Astrocyte (in vitro differentiated cells and primary cell): ENCODE measurements around the gene ARHGAP24. TPM values are rescaled to one million over a fixed set of nuclear protein-coding genes. Genes with fewer than 3 reads are reported as not detected.
A peak's percentile ranks its signal among the peaks of the same experiment; 100 is the strongest.

Experiments
- DNase-seq: peaks from one replicate; pipeline ENCODE4 v3.0.0-alpha.2; 2010; ENCODE audit warnings: low read depth
- FAIRE-seq: peaks from 2 replicates; lab custom pipeline; 2011; peaks lifted over from hg19 to GRCh38; lab: Jason Lieb, UNC
- H2AFZ ChIP-seq: 2 replicates; pipeline ENCODE4 v1.6.0; 2012; ENCODE audit warnings: low read depth, low read length, inconsistent platforms
- H3K27ac ChIP-seq: 2 replicates; pipeline ENCODE4 v1.5.1; 2011; ENCODE audit warnings: low read depth, low read length, inconsistent platforms
- H3K27me3 ChIP-seq: 2 replicates; pipeline ENCODE4 v1.6.0; 2011; ENCODE audit warnings: low read length, inconsistent platforms; ENCODE audit not compliant: insufficient read depth
- H3K36me3 ChIP-seq: 2 replicates; pipeline ENCODE4 v1.5.1; 2011; ENCODE audit warnings: low read length, inconsistent platforms; ENCODE audit not compliant: insufficient read depth
- H3K4me1 ChIP-seq: 2 replicates; pipeline ENCODE4 v1.5.1; 2011; ENCODE audit warnings: low read length, inconsistent platforms; ENCODE audit not compliant: insufficient read depth
- H3K4me2 ChIP-seq: 2 replicates; pipeline ENCODE4 v1.6.0; 2012; ENCODE audit warnings: low read length, inconsistent platforms
- H3K4me3 ChIP-seq: 2 replicates; pipeline ENCODE4 v1.5.1; 2011; ENCODE audit warnings: low read depth, mild to moderate bottlenecking, low read length, inconsistent platforms; ENCODE audit not compliant: insufficient read depth
- H3K79me2 ChIP-seq: 2 replicates; pipeline ENCODE4 v1.6.0; 2012; ENCODE audit warnings: mild to moderate bottlenecking, low read length, inconsistent platforms; ENCODE audit not compliant: insufficient read depth
- H3K9ac ChIP-seq: 2 replicates; pipeline ENCODE4 v1.6.0; 2012; ENCODE audit warnings: mild to moderate bottlenecking, low read length, inconsistent platforms
- H3K9me3 ChIP-seq: 2 replicates; pipeline ENCODE4 v1.5.1; 2012; ENCODE audit warnings: low read depth, mild to moderate bottlenecking, low read length, inconsistent platforms; ENCODE audit not compliant: insufficient read depth
- H4K20me1 ChIP-seq: 2 replicates; pipeline ENCODE4 v1.6.0; 2012; ENCODE audit warnings: low read length, inconsistent platforms; ENCODE audit not compliant: insufficient read depth
- H3K27ac Mint-ChIP-seq: one replicate; pipeline ENCODE4 v1.8.0; 2021; ENCODE audit warnings: mild to moderate bottlenecking, mixed read lengths; ENCODE audit not compliant: unreplicated experiment
- H3K27me3 Mint-ChIP-seq: one replicate; pipeline ENCODE4 v1.8.0; 2021; ENCODE audit warnings: low read depth, mixed read lengths; ENCODE audit not compliant: unreplicated experiment
- H3K36me3 Mint-ChIP-seq: one replicate; pipeline ENCODE4 v1.8.0; 2021; ENCODE audit warnings: low read depth, mixed read lengths; ENCODE audit not compliant: unreplicated experiment
- H3K4me1 Mint-ChIP-seq: one replicate; pipeline ENCODE4 v1.8.0; 2021; ENCODE audit warnings: low read depth, mixed read lengths; ENCODE audit not compliant: unreplicated experiment
- H3K4me3 Mint-ChIP-seq: one replicate; pipeline ENCODE4 v1.8.0; 2021; ENCODE audit warnings: mild to moderate bottlenecking, moderate library complexity, mixed read lengths; ENCODE audit not compliant: unreplicated experiment
- H3K9me3 Mint-ChIP-seq: one replicate; pipeline ENCODE4 v1.8.0; 2021; ENCODE audit warnings: mild to moderate bottlenecking, mixed read lengths; ENCODE audit not compliant: unreplicated experiment
- CTCF ChIP-seq: IDR thresholded peaks from 2 replicates; pipeline ENCODE4 v1.5.1; 2011; ENCODE audit warnings: low read depth, mild to moderate bottlenecking, inconsistent platforms, low read length, moderate library complexity; ENCODE audit not compliant: insufficient read depth
- EZH2 ChIP-seq: IDR thresholded peaks from 2 replicates; pipeline ENCODE4 v1.6.1; 2012; ENCODE audit warnings: mild to moderate bottlenecking, low read length, inconsistent platforms; ENCODE audit not compliant: insufficient read depth
- total RNA-seq: library from RNA; stranded (reverse); gene quantifications from 2 replicates; pipeline ENCODE4 v1.2.1, GENCODE V29; 2021

Gene ARHGAP24
- total RNA-seq, 1 donor from 2014 or later: 2.1 TPM

GRCh38 chr4:85942107-85942506 is 467.2 kb downstream of the ARHGAP24 start:
- H3K27ac ChIP-seq: no peak overlapping the region
- no peak overlapping the region for H3K4me3 ChIP-seq
- no peaks in the 10 kb centered on the region for H3K27me3 ChIP-seq
- H3K36me3 ChIP-seq: no peaks in the 10 kb centered on the region
- H3K79me2 ChIP-seq: peaks cover 2% of the 10 kb centered on the region
- no peak overlapping the region for H3K4me2 ChIP-seq
- Mint-ChIP-seq H3K4me1 (no peaks in the 10 kb centered on the region), H3K36me3 (no peaks in the 10 kb centered on the region), H3K4me3 (no peak overlapping the region), H3K27ac (no peak overlapping the region), H3K27me3 (no peaks in the 10 kb centered on the region), H3K9me3 (peaks cover 3% of the 10 kb centered on the region)
- no peaks in the 10 kb centered on the region for H3K9me3 ChIP-seq
- H3K4me1 ChIP-seq: no peaks in the 10 kb centered on the region
- no peak overlapping the region for H2AFZ ChIP-seq
- no peak overlapping the region for H3K9ac ChIP-seq
- TF ChIP-seq EZH2 (no peak), CTCF (no peak)
- DNase-seq (no peak), FAIRE-seq (no peak)
- no peaks in the 10 kb centered on the region for H4K20me1 ChIP-seq

- Histone ChIP-seq H3K9ac (no peak overlapping the region), H3K27me3 (no peaks in the 10 kb centered on the region), H4K20me1 (no peaks in the 10 kb centered on the region), H3K4me3 (no peak overlapping the region), H3K27ac (no peak overlapping the region), H3K4me2 (no peak overlapping the region), H3K4me1 (no peaks in the 10 kb centered on the region), H2AFZ (no peak overlapping the region), H3K36me3 (no peaks in the 10 kb centered on the region), H3K9me3 (no peaks in the 10 kb centered on the region), H3K79me2 (peaks cover 2% of the 10 kb centered on the region)
- H3K4me1 Mint-ChIP-seq: no peaks in the 10 kb centered on the region
- no peak overlapping the region for H3K27ac Mint-ChIP-seq
- no peak overlapping the region for H3K4me3 Mint-ChIP-seq
- no peaks in the 10 kb centered on the region for H3K27me3 Mint-ChIP-seq
- DNase-seq (peak; percentile 38), FAIRE-seq (peak; percentile 32)
- TF ChIP-seq CTCF (no peak), EZH2 (no peak)
- H3K36me3 Mint-ChIP-seq: no peaks in the 10 kb centered on the region
- peaks cover 3% of the 10 kb centered on the region for H3K9me3 Mint-ChIP-seq
Measured at GRCh38 chr4:85946821-85947220, 471.9 kb downstream of the ARHGAP24 start.

- peaks cover 2% of the 10 kb centered on the region for H3K27me3 Mint-ChIP-seq
- H3K36me3 Mint-ChIP-seq: no peaks in the 10 kb centered on the region
- H3K4me3 Mint-ChIP-seq: no peak overlapping the region
- FAIRE-seq: no peak
- no peak for DNase-seq
- Histone ChIP-seq H2AFZ (no peak overlapping the region), H3K79me2 (peaks cover 2% of the 10 kb centered on the region), H3K9me3 (no peaks in the 10 kb centered on the region), H3K27ac (no peak overlapping the region), H3K4me2 (no peak overlapping the region), H4K20me1 (no peaks in the 10 kb centered on the region), H3K36me3 (no peaks in the 10 kb centered on the region), H3K9ac (no peak overlapping the region), H3K4me1 (peaks cover 13% of the 10 kb centered on the region), H3K27me3 (no peaks in the 10 kb centered on the region), H3K4me3 (no peak overlapping the region)
- no peaks in the 10 kb centered on the region for H3K4me1 Mint-ChIP-seq
- H3K9me3 Mint-ChIP-seq: no peaks in the 10 kb centered on the region
- H3K27ac Mint-ChIP-seq: no peak overlapping the region
- no peak for TF ChIP-seq EZH2
- TF ChIP-seq CTCF: no peak
Measured at GRCh38 chr4:85951099-85951498, 476.1 kb downstream of the ARHGAP24 start.
